IMR-90 (cell line): ENCODE measurements around the gene EXOC6. TPM values are rescaled to one million over a fixed set of nuclear protein-coding genes. Genes with fewer than 3 reads are reported as not detected.

Experiments used
- ATAC-seq: fragments of 200-7000 bp; cut with Tn5 transposase; 2 replicates; pipeline ENCODE4 v1.9.1; 2020; ENCODE audit warnings: low read depth, mild to moderate bottlenecking, moderate library complexity
- BruUV-seq: library from RNA; stranded (reverse); fragments of 400-500 nt; replicated peaks from 2 replicates; lab custom pipeline; 2021; lab: Mats Ljungman, UMichigan
- CTCF ChIA-PET: fragments of 300-600 bp; formaldehyde crosslinking; extraction: SDS; loops from one replicate; lab custom pipeline; 2021; ENCODE audit warnings: antibody characterized with exemption; lab: Yijun Ruan, JAX
- POLR2A ChIA-PET: fragments of 300-600 bp; sonication (Branson Sonifier 250); formaldehyde crosslinking; loops from one replicate; lab custom pipeline; 2022; ENCODE audit warnings: antibody characterized with exemption; ENCODE audit not compliant: unreplicated experiment; lab: Charles Lee
- DNase-seq: peaks from one replicate; pipeline ENCODE4 v3.0.0; 2013
- H2AFZ ChIP-seq: replicated peaks from 2 replicates; pipeline ENCODE3; 2013; ENCODE audit warnings: low read length, mild to moderate bottlenecking; ENCODE audit not compliant: poor library complexity
- H2AK5ac ChIP-seq: 2 replicates; pipeline ENCODE4 v1.6.1; 2013; ENCODE audit warnings: low read depth, low read length, inconsistent platforms
- H2AK9ac ChIP-seq: replicated peaks from 2 replicates; pipeline ENCODE3; 2013; ENCODE audit warnings: mild to moderate bottlenecking, low read depth, low read length, moderate library complexity; ENCODE audit not compliant: poor library complexity
- H2BK120ac ChIP-seq: 2 replicates; pipeline ENCODE4 v1.6.1; 2013; ENCODE audit warnings: low read depth, low read length, inconsistent platforms
- H2BK15ac ChIP-seq: 3 replicates; pipeline ENCODE4 v1.6.1; 2013; ENCODE audit warnings: low read depth, low read length, inconsistent platforms
- H2BK20ac ChIP-seq: 2 replicates; pipeline ENCODE4 v1.6.1; 2013; ENCODE audit warnings: low read depth, mild to moderate bottlenecking, inconsistent platforms, low read length, moderate library complexity
- H2BK5ac ChIP-seq: 2 replicates; pipeline ENCODE4 v1.6.1; 2013; ENCODE audit warnings: mild to moderate bottlenecking, low read depth, low read length, inconsistent platforms; ENCODE audit not compliant: poor library complexity, severe bottlenecking
- H3K14ac ChIP-seq: replicated peaks from 2 replicates; pipeline ENCODE4 v1.6.1; 2013; ENCODE audit warnings: low read depth, low read length, inconsistent platforms
- H3K18ac ChIP-seq: 2 replicates; pipeline ENCODE4 v1.6.1; 2013; ENCODE audit warnings: low read depth, low read length, control low read depth
- H3K23ac ChIP-seq: 2 replicates; pipeline ENCODE4 v1.6.1; 2013; ENCODE audit warnings: low read depth, low read length, inconsistent platforms
- H3K27ac ChIP-seq: 2 replicates; pipeline ENCODE4 v1.5.1; 2013; ENCODE audit warnings: mild to moderate bottlenecking, control low read depth, low read length; ENCODE audit not compliant: insufficient read depth
- H3K27me3 ChIP-seq: 2 replicates; pipeline ENCODE4 v1.6.1; 2013; ENCODE audit warnings: low read length; ENCODE audit not compliant: control insufficient read depth, insufficient read depth
- H3K36me3 ChIP-seq: 2 replicates; pipeline ENCODE4 v1.6.1; 2013; ENCODE audit warnings: low read length, mixed read lengths; ENCODE audit not compliant: control insufficient read depth, insufficient read depth
- H3K4ac ChIP-seq: 2 replicates; pipeline ENCODE4 v1.6.1; 2013; ENCODE audit warnings: low read depth, low read length, inconsistent platforms
- H3K4me1 ChIP-seq: 2 replicates; pipeline ENCODE4 v1.6.1; 2013; ENCODE audit warnings: low read length, mixed read lengths; ENCODE audit not compliant: control insufficient read depth, insufficient read depth
- H3K4me2 ChIP-seq: 2 replicates; pipeline ENCODE4 v1.6.1; 2013; ENCODE audit warnings: low read depth, mild to moderate bottlenecking, control low read depth, low read length, moderate library complexity
- H3K4me3 ChIP-seq: 2 replicates; pipeline ENCODE4 v1.5.1; 2013; ENCODE audit warnings: low read depth, mild to moderate bottlenecking, control low read depth, low read length, moderate library complexity; ENCODE audit not compliant: insufficient read depth
- H3K56ac ChIP-seq: 2 replicates; pipeline ENCODE4 v1.6.1; 2013; ENCODE audit warnings: low read length, inconsistent platforms; ENCODE audit not compliant: insufficient read depth; ENCODE audit errors: extremely low read depth
- H3K79me1 ChIP-seq, 2 experiments: 2 replicates each; pipeline ENCODE4 v1.6.1; 2013; ENCODE audit warnings: low read length in 2 of 2, inconsistent platforms in 1 of 2, low read depth in 1 of 2
- H3K9ac ChIP-seq: 2 replicates; pipeline ENCODE4 v1.6.1; 2013; ENCODE audit warnings: low read depth, low read length, control low read depth
- H3K9me1 ChIP-seq: 2 replicates; pipeline ENCODE4 v1.6.1; 2013; ENCODE audit warnings: low read length, inconsistent platforms; ENCODE audit not compliant: insufficient read depth
- H3K9me3 ChIP-seq: 2 replicates; pipeline ENCODE4 v1.6.1; 2013; ENCODE audit warnings: low read length; ENCODE audit not compliant: control insufficient read depth, insufficient read depth
- H4K20me1 ChIP-seq: 2 replicates; pipeline ENCODE4 v1.6.1; 2013; ENCODE audit warnings: low read length, inconsistent platforms; ENCODE audit not compliant: insufficient read depth
- H4K5ac ChIP-seq: 2 replicates; pipeline ENCODE4 v1.6.1; 2013; ENCODE audit warnings: mild to moderate bottlenecking, low read depth, low read length, control low read depth
- H4K8ac ChIP-seq, 2 experiments: 2 replicates each; pipeline ENCODE4 v1.6.1; 2013; ENCODE audit warnings: low read depth in 2 of 2, low read length in 2 of 2, control low read depth in 1 of 2, inconsistent platforms in 1 of 2
- H4K91ac ChIP-seq: 2 replicates; pipeline ENCODE4 v1.6.1; 2013; ENCODE audit warnings: low read depth, low read length, inconsistent platforms; ENCODE audit not compliant: insufficient read depth
- CTCF ChIP-seq: conservative IDR thresholded peaks from 2 replicates; pipeline ENCODE4 v1.5.1; 2012; ENCODE audit warnings: mild to moderate bottlenecking, low read depth, low read length, improper control_type of control experiment
- FOS ChIP-seq: fragments of 150-350 bp; IDR thresholded peaks from 2 replicates; pipeline ENCODE4 v1.6.1; 2016; ENCODE audit warnings: low read depth, low read length
- MAFK ChIP-seq: IDR thresholded peaks from 2 replicates; pipeline ENCODE4 v1.6.1; 2012; ENCODE audit warnings: low read depth, low read length, improper control_type of control experiment
- MAZ ChIP-seq: IDR thresholded peaks from 2 replicates; pipeline ENCODE4 v1.6.1; 2012; ENCODE audit warnings: low read depth, mild to moderate bottlenecking, low read length, improper control_type of control experiment, moderate library complexity, borderline replicate concordance
- MXI1 ChIP-seq: IDR thresholded peaks from 2 replicates; pipeline ENCODE4 v1.6.1; 2012; ENCODE audit warnings: low read depth, mild to moderate bottlenecking, low read length, moderate library complexity, borderline replicate concordance
- NFE2L2 ChIP-seq: fragments of 150-350 bp; IDR thresholded peaks from 2 replicates; pipeline ENCODE4 v1.6.1; 2016; ENCODE audit warnings: low read depth, mild to moderate bottlenecking, low read length
- POLR2A ChIP-seq: IDR thresholded peaks from 2 replicates; pipeline ENCODE4 v1.6.1; 2012; ENCODE audit warnings: mild to moderate bottlenecking, low read depth, low read length
- WGBS, 2 experiments: methylation state at CpG; one replicate each; pipeline versions ENCODE4 v1.1.5 to v1.1.7; 2013; ENCODE audit warnings: missing lambda C conversion rate in 2 of 2; ENCODE audit not compliant: insufficient read length in 1 of 2; ENCODE audit errors: extremely low coverage in 2 of 2; 5-methylcytosine and 5-hydroxymethylcytosine counted together
- dilution Hi-C: fragments of 300-500 bp; cut with HindIII; formaldehyde crosslinking; loops from one replicate; pipeline ENCODE4 v1.14.3; 2018; ENCODE audit warnings: low sequenced_read_pairs; ENCODE audit not compliant: unreplicated experiment
- in situ Hi-C: fragments of 300-500 bp; cut with MboI; formaldehyde crosslinking; loops from 3 replicates; pipeline ENCODE4 v1.14.3; 2019; ENCODE audit warnings: low sequenced_read_pairs, inconsistent platforms, mixed read lengths
- intact Hi-C: fragments of 100-400 bp; cut with micrococcal nuclease; formaldehyde crosslinking; loops from 2 replicates; pipeline ENCODE4 v1.10.0; 2022
- polyA plus RNA-seq, 3 experiments: library from polyadenylated mRNA; depleted of rRNA; stranded (reverse); fragments of >200 nt; gene quantifications; 2 replicates each; pipeline ENCODE4 v1.2.3, GENCODE V29; 2012; ENCODE audit warnings: low replicate concordance in 1 of 3
- total RNA-seq: library from RNA; depleted of rRNA; stranded (reverse); fragments of >200 nt; gene quantifications from 2 replicates; pipeline ENCODE4 v1.2.3, GENCODE V29; 2012

The EXOC6 gene
- total and polyA plus RNA-seq, 2 of the 4 experiments (the other 2 are of a cell fraction), result 4.5 to 11.5 TPM

- Histone ChIP-seq H3K9me3 (no peaks in the 10 kb centered on the region), H2AK5ac (no peak overlapping the region), H4K5ac (no peak overlapping the region), H2BK5ac (no peak overlapping the region), H3K23ac (no peak overlapping the region), H3K4me1 (peaks cover 2% of the 10 kb centered on the region; the same call in 1 of the 2 replicates), H3K9ac (no peak overlapping the region), H3K4ac (no peak overlapping the region), H3K56ac (no peak overlapping the region), H3K18ac (no peak overlapping the region), H2AFZ (no peak overlapping the region), H4K20me1 (no peaks in the 10 kb centered on the region), H3K79me1 (peaks cover 3 to 9% of the 10 kb centered on the region in 2 experiments; a peak in 3 of 4 replicates), H3K14ac (no peak overlapping the region), H3K27ac (no peak overlapping the region), H2BK15ac (no peak overlapping the region), H2BK20ac (no peak overlapping the region), H3K4me3 (no peak overlapping the region), H2AK9ac (no peak overlapping the region), H3K9me1 (peaks cover 6% of the 10 kb centered on the region; the same call in 1 of the 2 replicates), H3K36me3 (no peaks in the 10 kb centered on the region), H2BK120ac (no peak overlapping the region), H3K27me3 (no peaks in the 10 kb centered on the region), H4K8ac (no peak overlapping the region), H3K4me2 (no peak overlapping the region), H4K91ac (no peak overlapping the region)
- ChIA-PET CTCF (no interaction called here), POLR2A (no interaction called here)
- in situ Hi-C loops, result no loop called here
- no CpG with 5 or more reads among the region's 4 CpGs for WGBS, 2 experiments
- intact Hi-C loops, result no loop called here
- ATAC-seq (no peak), DNase-seq (no peak)
- dilution Hi-C loops, result no loop called here
- no TSS peak for BruUV-seq
- TF ChIP-seq FOS, result no peak
- TF ChIP-seq MAFK, result no peak
- no peak for TF ChIP-seq MXI1
- no peak for TF ChIP-seq MAZ
- TF ChIP-seq NFE2L2, result no peak
- no peak for TF ChIP-seq CTCF
- no peak for TF ChIP-seq POLR2A
These were observed 2.4 kb upstream of the EXOC6 start for GRCh38 chr10:92845921-92846320.
